OCI-M1 (cell line): ENCODE results near the gene CNGA1.

Source experiments
- DNase-seq: peaks from one replicate; lab custom pipeline; 2025; lab: John Stamatoyannopoulos, UW

CNGA1 gene

DNA sequence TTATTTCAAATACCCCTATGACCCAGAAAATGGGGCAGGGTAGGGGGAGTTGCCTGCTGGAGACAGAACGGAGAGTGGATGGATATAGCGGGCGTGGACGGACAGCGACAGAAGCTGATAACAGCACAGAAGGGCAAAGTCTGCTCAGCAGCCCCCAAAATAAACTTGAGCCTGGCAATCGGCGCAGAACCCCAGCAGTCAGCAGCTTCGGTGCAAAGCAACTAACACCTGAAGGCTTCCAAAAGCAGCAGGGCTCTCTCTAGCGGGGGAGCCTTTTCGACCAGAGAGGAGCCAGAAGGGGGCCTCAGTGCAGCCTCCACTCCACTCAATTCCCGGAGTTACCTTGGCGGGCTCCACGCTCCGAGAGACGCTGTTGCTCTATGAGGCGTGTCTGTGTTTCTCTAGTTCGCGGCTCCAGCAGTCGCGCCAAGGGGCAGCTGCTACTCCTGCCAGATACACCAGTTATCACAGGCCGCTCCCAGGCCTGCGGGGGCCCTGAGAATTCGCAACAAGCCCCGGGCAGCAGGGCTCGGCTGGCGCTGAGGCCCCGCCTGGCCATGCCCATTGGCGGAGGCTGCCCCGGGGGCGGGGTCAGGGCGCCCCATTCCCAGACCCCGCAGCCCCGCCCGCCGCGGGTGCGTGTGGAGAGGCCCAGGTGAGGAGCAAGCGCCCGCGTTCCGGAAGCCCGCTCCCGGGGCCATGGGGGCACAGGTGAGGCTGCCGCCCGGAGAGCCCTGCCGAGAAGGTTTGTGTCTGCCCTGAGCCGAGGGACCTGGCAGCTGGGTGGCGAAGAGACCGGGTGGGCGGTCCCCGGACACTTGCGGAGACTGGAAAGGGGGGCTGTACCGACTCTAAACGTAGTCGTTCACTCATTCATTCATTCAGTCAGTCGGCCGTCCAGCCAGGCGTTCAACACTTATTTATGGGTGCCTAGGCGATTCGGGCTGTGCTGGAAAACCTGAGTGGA lies at the start of gene CNGA1, which contains the start of gene NIPAL1:
Gene CNGA1 (minus strand): TSS at position 541 of the 967 bp plus-strand sequence. CDS start 63,992 bp downstream, outside the sequence.
Gene NIPAL1 (plus strand): TSS at position 632 of the 967 bp plus-strand sequence. CDS start 68 bp downstream, at position 700.
- peak; percentile 83 for DNase-seq

GRCh38 chr4:48065587-48066052 lies 49.1 kb upstream of the CNGA1 start:
- DNase-seq: no peak

GRCh38 chr4:48064349-48064748 lies 47.9 kb upstream of the CNGA1 start:
- DNase-seq: no peak

DNA sequence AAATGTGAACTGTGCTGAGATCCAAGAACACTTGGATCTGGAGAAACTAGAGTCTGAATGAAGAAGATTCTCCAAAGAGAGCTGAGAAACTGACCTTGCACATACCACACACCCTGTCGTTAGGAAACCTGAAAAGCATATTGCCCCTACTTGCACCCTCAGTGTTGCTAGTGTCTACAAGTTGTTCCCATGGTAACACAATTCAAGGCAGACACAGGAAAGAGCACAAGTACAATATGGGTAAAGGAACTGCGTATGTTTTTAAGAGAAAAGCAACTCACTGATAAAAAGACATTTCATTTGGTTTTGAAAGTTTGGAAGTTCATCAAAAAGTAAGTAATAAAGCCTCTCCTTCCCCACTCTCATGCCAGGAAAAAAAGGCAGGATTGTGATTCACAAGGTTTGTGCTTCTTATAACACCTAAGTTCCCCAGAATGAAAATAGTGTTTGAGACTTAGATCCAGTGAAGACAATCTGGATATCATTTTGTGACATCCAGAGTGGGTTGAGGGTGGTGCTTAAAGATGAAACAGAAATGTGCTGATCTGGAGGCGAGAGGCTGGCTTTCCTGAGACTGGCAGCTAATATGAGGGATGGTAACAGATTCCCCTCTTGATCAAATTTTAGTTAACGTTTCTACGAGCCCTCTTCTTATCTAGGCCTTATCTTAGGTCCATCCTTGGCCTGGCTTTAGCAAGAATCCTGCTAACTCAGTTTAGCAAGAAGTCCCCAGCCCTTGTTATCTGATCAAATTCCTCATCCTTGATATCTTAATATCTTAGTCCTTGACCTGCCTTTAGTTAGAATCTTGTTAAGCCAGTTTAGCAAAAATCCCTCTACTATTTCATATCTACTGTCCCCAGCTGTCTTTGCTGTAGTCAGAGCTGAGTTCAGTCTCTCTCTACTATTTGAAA lies 42.4 kb upstream of the CNGA1 start:
- DNase-seq: no peak

- DNase-seq: no peak
These were observed 34.6 kb upstream of the CNGA1 start for GRCh38 chr4:48051078-48051477.

DNA sequence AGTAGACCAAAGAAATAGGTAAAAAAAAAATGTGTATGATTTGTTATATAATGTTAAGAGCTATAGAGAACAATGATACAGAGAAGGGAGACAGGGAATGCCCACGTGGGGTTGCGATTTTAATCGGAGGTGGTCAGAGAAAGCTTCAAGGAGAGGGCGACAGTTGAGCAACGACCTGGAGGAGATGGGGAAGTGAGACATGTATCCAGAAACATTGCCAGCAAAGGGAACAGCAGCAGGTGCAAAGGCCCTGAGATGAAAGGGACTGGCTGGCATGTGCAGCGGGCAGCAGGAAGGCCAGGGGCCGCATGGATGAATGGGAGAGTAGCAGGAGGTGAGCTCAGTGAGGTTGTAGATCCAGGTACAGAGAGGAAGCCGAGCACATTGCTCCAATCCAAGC lies 33.0 kb upstream of the CNGA1 start:
- no peak for DNase-seq

DNA sequence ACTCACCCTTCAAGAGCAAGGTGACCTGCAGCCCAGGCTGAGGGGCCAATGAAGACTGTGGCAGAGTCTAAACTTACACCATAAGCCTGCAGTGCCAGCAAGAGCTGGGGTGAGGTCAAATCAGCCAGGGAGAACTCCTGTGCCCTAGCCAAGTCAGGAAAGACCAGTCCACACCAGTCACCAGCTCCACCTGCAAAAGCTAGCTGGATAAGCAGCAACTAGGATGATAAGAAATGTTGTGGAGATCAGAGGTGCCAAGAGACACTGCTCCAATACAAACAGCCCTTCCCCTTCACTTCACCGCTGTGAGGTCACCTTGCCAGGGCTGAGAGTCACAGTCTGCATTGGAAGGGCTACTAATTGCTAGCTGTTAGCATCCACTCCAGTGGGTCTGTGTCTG lies 31.4 kb upstream of the CNGA1 start:
- no peak for DNase-seq

DNA sequence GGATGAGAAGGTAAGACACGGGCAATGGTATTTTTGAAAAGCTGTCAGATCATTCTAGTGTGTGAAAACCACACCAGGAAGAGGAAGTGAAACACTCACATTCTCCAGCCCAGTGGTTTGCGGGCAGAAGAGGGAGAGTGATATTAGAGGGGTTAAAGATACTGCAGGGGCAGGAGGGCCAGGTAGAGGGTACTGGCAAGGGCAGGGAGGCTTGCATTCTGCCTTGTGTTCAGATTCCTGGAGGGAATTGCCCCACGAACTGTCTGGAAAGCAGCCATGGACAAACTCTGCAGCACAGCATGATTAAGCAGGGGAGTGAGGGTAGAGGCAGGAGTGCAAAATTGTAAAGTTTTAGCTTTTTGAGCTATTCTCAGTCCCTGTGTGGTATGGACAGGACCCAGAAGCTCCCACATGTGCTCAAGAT lies 31.0 kb upstream of the CNGA1 start:
- peak; percentile 81 for DNase-seq

GRCh38 chr4:48046059-48046458 lies 29.6 kb upstream of the CNGA1 start:
- DNase-seq: peak; percentile 13

GRCh38 chr4:48044298-48044697 lies 27.8 kb upstream of the CNGA1 start:
- no peak for DNase-seq

DNA sequence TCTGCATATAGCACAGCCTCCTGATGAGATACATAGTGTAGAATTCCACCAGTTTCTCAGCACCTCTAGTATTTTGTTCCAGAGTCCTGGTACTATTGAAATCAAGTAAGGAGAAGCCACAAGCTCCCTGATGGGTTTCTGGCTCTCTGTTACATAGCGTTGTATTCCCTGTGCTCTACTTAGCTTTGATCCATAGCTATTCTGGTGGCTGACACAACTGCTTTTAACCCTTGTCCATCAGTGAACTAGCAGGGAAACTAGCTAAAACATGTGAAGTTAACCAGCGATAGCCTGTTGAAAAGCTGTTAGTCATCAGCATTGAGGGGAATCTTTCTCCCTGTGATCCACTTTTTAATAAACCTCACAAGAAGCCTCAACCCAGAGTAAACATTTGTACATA lies 27.0 kb upstream of the CNGA1 start:
- DNase-seq: no peak

- no peak for DNase-seq
These were observed 26.5 kb upstream of the CNGA1 start for GRCh38 chr4:48042979-48043461.

DNA sequence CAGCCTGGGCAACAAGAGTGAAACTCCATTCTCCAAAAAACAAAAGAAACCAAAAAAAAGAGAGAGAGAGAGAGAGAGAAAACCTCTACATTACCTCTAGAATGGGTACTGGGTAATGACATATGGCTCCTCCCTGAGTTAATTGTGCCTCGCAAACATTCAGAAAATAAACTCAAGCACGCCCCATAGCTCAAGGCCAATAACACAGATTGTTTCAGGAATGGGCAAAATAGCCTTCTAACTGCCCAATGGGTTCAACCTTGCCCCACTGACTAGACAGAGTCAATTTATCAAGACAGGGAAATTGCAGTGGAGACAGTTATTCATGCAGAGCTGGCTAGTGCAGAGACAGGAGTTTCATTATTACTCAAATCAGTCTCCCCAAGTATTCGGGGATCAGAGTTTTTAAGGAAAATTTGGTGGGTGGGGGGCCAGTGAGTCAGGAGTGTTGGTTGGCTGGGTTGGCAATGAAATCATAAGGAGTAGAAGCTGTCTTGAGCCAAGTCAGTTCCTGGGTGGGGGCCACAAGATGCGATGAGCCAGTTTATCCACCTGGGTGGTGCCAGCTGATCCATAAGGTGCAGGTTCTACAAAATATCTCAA lies 25.2 kb upstream of the CNGA1 start:
- DNase-seq: no peak

- DNase-seq: no peak
These were observed 23.1 kb upstream of the CNGA1 start for GRCh38 chr4:48039561-48039960.

DNA sequence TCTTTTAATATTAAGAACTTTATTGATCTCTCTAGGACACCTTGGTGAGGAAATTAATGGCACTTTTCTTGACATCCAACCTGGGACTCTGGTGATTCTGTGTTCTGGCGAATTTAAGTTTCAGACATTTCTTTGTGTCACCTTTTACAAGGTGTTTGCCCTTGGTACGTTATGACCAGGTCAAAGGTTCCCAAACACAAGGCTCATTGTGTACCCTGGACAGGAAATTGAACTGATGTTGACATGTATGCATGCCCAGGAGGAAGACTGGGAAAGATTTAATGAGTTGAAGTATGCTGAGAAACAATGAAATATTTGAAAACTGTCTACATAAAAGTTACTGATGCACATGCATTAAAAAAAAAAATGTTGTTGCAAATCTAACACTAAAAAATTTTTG lies 22.2 kb upstream of the CNGA1 start:
- no peak for DNase-seq

- DNase-seq: no peak
These were observed 20.6 kb upstream of the CNGA1 start for GRCh38 chr4:48037117-48037462.

DNA sequence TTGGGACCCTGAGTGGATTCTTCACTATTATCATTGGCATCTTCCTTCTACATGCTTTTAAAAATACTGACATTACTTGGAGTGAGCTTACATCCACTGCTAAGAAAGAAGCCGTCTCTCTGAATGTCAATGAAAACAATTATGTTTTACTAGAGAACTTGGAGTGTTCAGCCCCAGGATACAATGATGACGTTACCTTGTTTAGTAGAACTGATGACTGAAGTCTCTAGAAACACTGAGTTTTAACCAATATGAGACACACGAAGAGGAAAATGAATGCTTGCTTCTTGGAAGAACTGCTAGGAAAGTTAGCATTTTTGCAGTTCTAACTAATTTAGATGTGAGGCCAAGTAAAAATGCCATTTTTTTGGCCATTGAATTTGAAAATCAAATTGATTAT lies 19.5 kb upstream of the CNGA1 start:
- no peak for DNase-seq

DNA sequence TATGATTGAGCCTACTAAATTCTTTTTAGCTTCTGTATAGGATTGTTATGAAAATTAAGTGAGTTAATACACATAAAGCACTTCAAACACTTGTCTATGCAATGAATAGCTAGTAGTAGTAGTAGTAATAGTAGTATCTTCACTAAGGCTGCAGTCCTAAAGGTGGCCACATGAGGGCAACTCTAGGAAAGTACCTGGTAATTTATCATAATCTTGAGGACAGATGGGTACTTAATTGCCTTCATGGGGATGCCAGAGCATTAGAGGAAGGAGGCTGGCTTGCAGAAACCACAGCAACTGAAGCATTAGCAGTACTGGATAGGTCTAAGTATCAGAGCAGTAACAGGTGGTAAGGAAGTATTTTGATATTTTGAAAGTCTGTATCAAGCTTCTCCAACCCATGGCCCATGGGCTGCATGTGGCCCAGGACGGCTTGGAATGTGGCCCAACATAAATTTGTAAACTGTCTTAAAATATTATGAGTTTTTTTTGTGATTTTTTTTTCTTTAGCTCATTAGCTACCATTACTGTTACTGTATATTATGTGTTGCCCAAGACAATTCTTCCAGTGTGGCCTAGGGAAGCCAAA lies 17.4 kb upstream of the CNGA1 start:
- DNase-seq: peak; percentile 65

- DNase-seq: no peak
These were observed 16.9 kb upstream of the CNGA1 start for GRCh38 chr4:48033412-48033811.

- DNase-seq: no peak
These were observed 16.2 kb upstream of the CNGA1 start for GRCh38 chr4:48032721-48033120.

- DNase-seq: no peak
These were observed 15.5 kb upstream of the CNGA1 start for GRCh38 chr4:48031802-48032525.
